ENCODE measurements around the gene ANO4.

DNA sequence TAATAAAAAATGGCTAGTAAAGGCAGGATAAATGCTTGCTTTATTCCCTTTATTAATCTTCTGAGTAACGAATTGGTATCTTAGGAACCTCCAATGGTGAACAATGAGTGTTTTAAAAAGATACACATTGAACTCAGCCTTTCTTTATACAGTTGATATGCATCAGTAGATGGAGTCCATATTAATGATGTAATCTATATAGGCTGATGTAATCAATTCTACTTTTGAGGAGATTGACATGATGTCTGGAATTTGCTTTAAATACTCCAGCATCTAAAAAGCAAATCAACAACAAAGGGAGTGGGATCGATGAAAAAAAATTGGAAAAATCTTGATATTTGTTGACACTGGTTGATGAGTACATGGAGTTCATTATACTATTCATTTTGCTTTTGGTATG is 106.2 kb downstream of the ANO4 start:
- TF ChIP-seq, protein P1, sequence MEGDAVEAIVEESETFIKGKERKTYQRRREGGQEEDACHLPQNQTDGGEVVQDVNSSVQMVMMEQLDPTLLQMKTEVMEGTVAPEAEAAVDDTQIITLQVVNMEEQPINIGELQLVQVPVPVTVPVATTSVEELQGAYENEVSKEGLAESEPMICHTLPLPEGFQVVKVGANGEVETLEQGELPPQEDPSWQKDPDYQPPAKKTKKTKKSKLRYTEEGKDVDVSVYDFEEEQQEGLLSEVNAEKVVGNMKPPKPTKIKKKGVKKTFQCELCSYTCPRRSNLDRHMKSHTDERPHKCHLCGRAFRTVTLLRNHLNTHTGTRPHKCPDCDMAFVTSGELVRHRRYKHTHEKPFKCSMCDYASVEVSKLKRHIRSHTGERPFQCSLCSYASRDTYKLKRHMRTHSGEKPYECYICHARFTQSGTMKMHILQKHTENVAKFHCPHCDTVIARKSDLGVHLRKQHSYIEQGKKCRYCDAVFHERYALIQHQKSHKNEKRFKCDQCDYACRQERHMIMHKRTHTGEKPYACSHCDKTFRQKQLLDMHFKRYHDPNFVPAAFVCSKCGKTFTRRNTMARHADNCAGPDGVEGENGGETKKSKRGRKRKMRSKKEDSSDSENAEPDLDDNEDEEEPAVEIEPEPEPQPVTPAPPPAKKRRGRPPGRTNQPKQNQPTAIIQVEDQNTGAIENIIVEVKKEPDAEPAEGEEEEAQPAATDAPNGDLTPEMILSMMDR (conservative IDR thresholded peaks at IDR 0.05; ENCODE audit: low read length), result no peak
- no peak for TF ChIP-seq EZH2phosphoT487 (IDR thresholded peaks at IDR 0.05; ENCODE audit: borderline replicate concordance)
